PC-9 (cell line): ENCODE results near the gene MAP7D2. TPM values are rescaled to one million over a fixed set of nuclear protein-coding genes. Genes with fewer than 3 reads are reported as not detected.

Source experiments
- BruUV-seq: library from RNA; stranded (reverse); fragments of 400-500 nt; replicated peaks from 2 replicates; lab custom pipeline; 2021; lab: Mats Ljungman, UMichigan
- CTCF ChIA-PET: fragments of 300-600 bp; sonication (Branson Sonifier 250); formaldehyde crosslinking; loops from one replicate; lab custom pipeline; 2022; ENCODE audit warnings: antibody characterized with exemption; lab: Charles Lee
- POLR2A ChIA-PET: fragments of 300-600 bp; sonication (Branson Sonifier 250); formaldehyde crosslinking; loops from one replicate; lab custom pipeline; 2022; ENCODE audit warnings: antibody characterized with exemption; ENCODE audit not compliant: unreplicated experiment; lab: Charles Lee
- DNase-seq, 2 experiments: peaks; one replicate each; pipeline versions ENCODE4 v3.0.0 to v3.0.0-alpha.2; 2015 to 2022; ENCODE audit warnings: mixed read lengths in 1 of 2
- H2AFZ ChIP-seq: fragments of 200-600 bp; sonication (generic); 2 replicates; pipeline ENCODE4 v1.8.1; 2017; ENCODE audit warnings: antibody characterized with exemption
- H3F3A ChIP-seq: fragments of 200-600 bp; sonication (generic); 2 replicates; pipeline ENCODE4 v1.8.1; 2017; ENCODE audit warnings: antibody characterized with exemption, mild to moderate bottlenecking, low read depth; ENCODE audit not compliant: insufficient read depth
- H3K27ac ChIP-seq: fragments of 200-600 bp; sonication (generic); 2 replicates; pipeline ENCODE4 v1.6.1; 2016; ENCODE audit warnings: mixed run types
- H3K27me3 ChIP-seq: fragments of 200-600 bp; sonication (generic); 2 replicates; pipeline ENCODE4 v1.6.1; 2016; ENCODE audit warnings: low read depth, mixed run types; ENCODE audit not compliant: insufficient read depth
- H3K36me3 ChIP-seq: fragments of 200-600 bp; sonication (generic); 2 replicates; pipeline ENCODE4 v1.6.1; 2016; ENCODE audit warnings: low read depth, mixed run types
- H3K4me1 ChIP-seq: fragments of 200-600 bp; sonication (generic); replicated peaks from 2 replicates; pipeline ENCODE4 v1.6.1; 2016; ENCODE audit warnings: mixed run types; ENCODE audit not compliant: insufficient read depth
- H3K4me2 ChIP-seq: fragments of 200-600 bp; sonication (generic); 2 replicates; pipeline ENCODE4 v1.6.1; 2017; ENCODE audit warnings: mixed run types
- H3K4me3 ChIP-seq: fragments of 200-600 bp; sonication (generic); 2 replicates; pipeline ENCODE4 v1.6.1; 2016; ENCODE audit warnings: mixed run types
- H3K79me2 ChIP-seq: fragments of 200-600 bp; sonication (generic); 2 replicates; pipeline ENCODE4 v1.6.1; 2017; ENCODE audit warnings: low read depth, mixed run types
- H3K9me2 ChIP-seq: fragments of 200-600 bp; sonication (generic); 2 replicates; pipeline ENCODE4 v1.8.1; 2017; ENCODE audit warnings: mild to moderate bottlenecking; ENCODE audit not compliant: insufficient read depth
- H3K9me3 ChIP-seq: fragments of 200-600 bp; sonication (generic); 2 replicates; pipeline ENCODE4 v1.8.1; 2016; ENCODE audit warnings: low read depth; ENCODE audit not compliant: insufficient read depth
- H4K20me1 ChIP-seq: fragments of 200-600 bp; sonication (generic); 2 replicates; pipeline ENCODE4 v1.8.1; 2017; ENCODE audit not compliant: insufficient read depth
- EZH2 ChIP-seq: fragments of 200-600 bp; sonication (generic); IDR thresholded peaks from 2 replicates; pipeline ENCODE4 v1.8.0; 2017; ENCODE audit warnings: antibody characterized with exemption, low read depth
- intact Hi-C: fragments of 100-400 bp; cut with micrococcal nuclease; formaldehyde crosslinking; loops from one replicate; pipeline ENCODE4 v1.10.0; 2022; ENCODE audit not compliant: unreplicated experiment
- total RNA-seq: library from RNA; stranded (reverse); gene quantifications from 2 replicates; pipeline ENCODE4 v1.2.3, GENCODE V29; 2021
- TF ChIP-seq, protein P1 (sequence below): fragments of 200-600 bp; sonication (generic); conservative IDR thresholded peaks from 2 replicates; pipeline ENCODE4 v1.6.1; 2017; ENCODE audit warnings: mixed run types, antibody characterized with exemption, mild to moderate bottlenecking, moderate library complexity

MAP7D2 gene
- total RNA-seq, 1 experiment from 2014 or later: not detected

DNA sequence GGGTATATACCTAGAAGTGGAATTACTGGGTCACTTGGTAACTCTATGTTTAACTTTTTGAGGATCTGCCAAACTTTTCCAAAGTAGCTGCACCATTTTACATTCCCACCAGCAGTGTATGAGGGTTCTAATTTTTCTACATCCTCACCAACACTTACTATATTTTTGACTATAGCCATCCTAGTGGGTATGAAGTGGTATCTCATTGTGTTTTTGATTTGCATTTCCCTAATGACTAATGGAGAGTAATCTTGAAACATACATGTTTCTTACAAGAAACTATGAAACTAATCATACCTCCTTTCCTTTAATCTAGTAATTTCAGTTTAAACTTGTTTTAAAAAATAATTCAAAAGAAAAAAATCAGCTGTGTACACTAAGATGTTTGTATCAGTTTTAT lies 143.7 kb downstream of the MAP7D2 start:
- no peak overlapping the region for H2AFZ ChIP-seq
- DNase-seq: no peak
- BruUV-seq: no TSS peak
- TF ChIP-seq, protein P1, sequence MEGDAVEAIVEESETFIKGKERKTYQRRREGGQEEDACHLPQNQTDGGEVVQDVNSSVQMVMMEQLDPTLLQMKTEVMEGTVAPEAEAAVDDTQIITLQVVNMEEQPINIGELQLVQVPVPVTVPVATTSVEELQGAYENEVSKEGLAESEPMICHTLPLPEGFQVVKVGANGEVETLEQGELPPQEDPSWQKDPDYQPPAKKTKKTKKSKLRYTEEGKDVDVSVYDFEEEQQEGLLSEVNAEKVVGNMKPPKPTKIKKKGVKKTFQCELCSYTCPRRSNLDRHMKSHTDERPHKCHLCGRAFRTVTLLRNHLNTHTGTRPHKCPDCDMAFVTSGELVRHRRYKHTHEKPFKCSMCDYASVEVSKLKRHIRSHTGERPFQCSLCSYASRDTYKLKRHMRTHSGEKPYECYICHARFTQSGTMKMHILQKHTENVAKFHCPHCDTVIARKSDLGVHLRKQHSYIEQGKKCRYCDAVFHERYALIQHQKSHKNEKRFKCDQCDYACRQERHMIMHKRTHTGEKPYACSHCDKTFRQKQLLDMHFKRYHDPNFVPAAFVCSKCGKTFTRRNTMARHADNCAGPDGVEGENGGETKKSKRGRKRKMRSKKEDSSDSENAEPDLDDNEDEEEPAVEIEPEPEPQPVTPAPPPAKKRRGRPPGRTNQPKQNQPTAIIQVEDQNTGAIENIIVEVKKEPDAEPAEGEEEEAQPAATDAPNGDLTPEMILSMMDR: no peak
- no peak for TF ChIP-seq EZH2
- CTCF ChIA-PET: no interaction called here
- H3K79me2 ChIP-seq: no peaks in the 10 kb centered on the region
- no peaks in the 10 kb centered on the region for H3K9me2 ChIP-seq
- H4K20me1 ChIP-seq: no peaks in the 10 kb centered on the region
- no peaks in the 10 kb centered on the region for H3K9me3 ChIP-seq
- no peaks in the 10 kb centered on the region for H3K4me1 ChIP-seq
- no peak overlapping the region for H3K4me2 ChIP-seq
- POLR2A ChIA-PET: no interaction called here
- no peaks in the 10 kb centered on the region for H3K36me3 ChIP-seq
- no peak overlapping the region for H3K27ac ChIP-seq
- no peaks in the 10 kb centered on the region for H3F3A ChIP-seq
- H3K27me3 ChIP-seq: no peaks in the 10 kb centered on the region
- H3K4me3 ChIP-seq: no peak overlapping the region
- intact Hi-C loops: no loop called here

DNA sequence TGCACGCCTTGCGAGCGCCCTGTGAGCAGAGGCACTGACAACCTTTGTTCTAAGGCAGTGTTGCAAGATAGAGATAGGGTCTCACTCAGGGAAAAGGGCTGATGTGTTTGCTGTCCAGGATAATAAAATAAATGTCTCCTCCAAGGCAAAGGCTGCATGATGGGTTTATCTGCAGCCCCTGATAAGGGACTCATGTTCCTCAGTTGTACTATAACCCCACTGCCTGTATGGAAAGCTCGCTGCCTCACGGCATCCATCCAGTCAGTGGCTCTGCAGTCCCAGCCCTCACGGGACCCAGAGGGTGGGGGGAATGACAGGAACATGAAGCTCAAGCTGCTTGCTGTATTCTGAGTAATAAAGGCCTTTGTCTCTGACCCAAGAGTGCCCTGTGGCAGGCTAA lies 148.4 kb downstream of the MAP7D2 start:
- ChIA-PET CTCF (no interaction called here), POLR2A (no interaction called here)
- Histone ChIP-seq H3K27ac (no peak overlapping the region), H3K79me2 (no peaks in the 10 kb centered on the region), H2AFZ (no peak overlapping the region), H4K20me1 (no peaks in the 10 kb centered on the region), H3K36me3 (no peaks in the 10 kb centered on the region), H3K27me3 (no peaks in the 10 kb centered on the region), H3K9me2 (no peaks in the 10 kb centered on the region), H3K4me1 (no peaks in the 10 kb centered on the region), H3F3A (no peaks in the 10 kb centered on the region), H3K4me3 (no peak overlapping the region), H3K4me2 (no peak overlapping the region), H3K9me3 (no peaks in the 10 kb centered on the region)
- intact Hi-C loops: no loop called here
- DNase-seq: no peak
- TF ChIP-seq, protein P1: no peak
- TF ChIP-seq EZH2: no peak
- BruUV-seq: no TSS peak

DNA sequence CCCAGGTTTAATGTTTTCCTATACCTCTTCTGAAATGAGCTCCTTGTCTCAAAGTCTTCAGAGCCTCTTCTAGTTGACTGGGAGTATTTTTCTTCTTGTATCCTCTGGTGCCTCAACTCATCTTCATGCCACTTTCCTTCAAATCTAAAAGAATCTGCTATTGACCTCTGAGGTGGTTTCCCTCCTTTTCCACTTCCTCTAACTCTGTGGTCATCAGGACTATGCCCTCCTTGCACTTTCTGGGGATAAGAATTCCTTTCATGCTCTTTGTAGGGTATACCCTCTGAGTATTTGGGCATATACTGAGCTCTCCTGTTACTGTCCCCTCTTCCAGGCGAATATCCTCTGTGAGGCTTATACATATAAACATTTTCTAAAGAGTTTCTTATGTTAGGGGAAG lies 150.7 kb downstream of the MAP7D2 start:
- H3K4me2 ChIP-seq: no peak overlapping the region
- ChIA-PET CTCF (no interaction called here), POLR2A (no interaction called here)
- intact Hi-C loops: no loop called here
- no peak overlapping the region for H3K27ac ChIP-seq
- no peak overlapping the region for H2AFZ ChIP-seq
- H3K36me3 ChIP-seq: no peaks in the 10 kb centered on the region
- no peaks in the 10 kb centered on the region for H3K79me2 ChIP-seq
- TF ChIP-seq EZH2: no peak
- TF ChIP-seq, protein P1: no peak
- H3F3A ChIP-seq: no peaks in the 10 kb centered on the region
- no peaks in the 10 kb centered on the region for H3K9me3 ChIP-seq
- no peaks in the 10 kb centered on the region for H4K20me1 ChIP-seq
- H3K9me2 ChIP-seq: no peaks in the 10 kb centered on the region
- BruUV-seq: no TSS peak
- DNase-seq: no peak
- no peak overlapping the region for H3K4me3 ChIP-seq
- no peaks in the 10 kb centered on the region for H3K27me3 ChIP-seq
- H3K4me1 ChIP-seq: no peaks in the 10 kb centered on the region
